ENCODE data around the gene TNS1. TPM values are rescaled to one million over a fixed set of nuclear protein-coding genes. Genes with fewer than 3 reads are reported as not detected.

Gene TNS1
- total RNA-seq, 1 experiment from 2014 or later, result 1.5 TPM

- H3K79me2 ChIP-seq (ENCODE audit: low read length), result no peaks in the 10 kb centered on the region
- no peak for ATAC-seq
- BruUV-seq (replicated peaks), result no TSS peak
Measured at GRCh38 chr2:217969588-217969987, 33.2 kb downstream of the TNS1 start.

GRCh38 chr2:217968023-217968422, 34.8 kb downstream of the TNS1 start:
- Histone ChIP-seq H3K4me3 (ENCODE audit: low read length) (no peak overlapping the region), H4K20me1 (ENCODE audit: low read length) (no peaks in the 10 kb centered on the region), H3K4me2 (ENCODE audit: low read length) (no peak overlapping the region), H3K27ac (ENCODE audit: low read length) (no peak overlapping the region), H2AFZ (ENCODE audit: low read length) (no peak overlapping the region), H3K27me3 (ENCODE audit: low read length) (peaks cover 65% of the 10 kb centered on the region), H3K9me3 (ENCODE audit: low read length) (no peaks in the 10 kb centered on the region), H3K9me2 (replicated peaks; ENCODE audit: low read length) (no peaks in the 10 kb centered on the region), H3F3A (ENCODE audit: low read length, unreplicated experiment) (no peaks in the 10 kb centered on the region), H3K9ac (ENCODE audit: low read length) (no peak overlapping the region), H3K79me2 (ENCODE audit: low read length) (no peaks in the 10 kb centered on the region), H3K4me1 (ENCODE audit: insufficient read depth, low read length) (no peaks in the 10 kb centered on the region), H3K36me3 (ENCODE audit: low read depth, low read length) (no peaks in the 10 kb centered on the region)
- ChIA-PET CTCF (no interaction called here), POLR2A (ENCODE audit: unreplicated experiment) (no interaction called here)
- DNase-seq, result no peak
- BruUV-seq (replicated peaks), result no TSS peak
- intact Hi-C loops (cut with micrococcal nuclease), result no loop called here
- no peak for TF ChIP-seq EZH2phosphoT487 (IDR thresholded peaks at IDR 0.05; ENCODE audit: borderline replicate concordance, low read length)
- no peak for TF ChIP-seq EZH2 (IDR thresholded peaks at IDR 0.05; ENCODE audit: low read length, unreplicated experiment)
- no peak for TF ChIP-seq CTCF (conservative IDR thresholded peaks at IDR 0.05; ENCODE audit: low read depth, low read length)
- ATAC-seq, result no peak

More at GRCh38 chr2:217969588-217969987, 33.2 kb downstream of the TNS1 start:
- POLR2A ChIA-PET (ENCODE audit: unreplicated experiment), result no interaction called here
- Histone ChIP-seq H3K4me2 (ENCODE audit: low read length) (no peak overlapping the region), H3K9me3 (ENCODE audit: low read length) (no peaks in the 10 kb centered on the region), H3K27me3 (ENCODE audit: low read length) (peaks cover 78% of the 10 kb centered on the region), H3K27ac (ENCODE audit: low read length) (no peak overlapping the region), H3K9ac (ENCODE audit: low read length) (no peak overlapping the region), H3K36me3 (ENCODE audit: low read depth, low read length) (no peaks in the 10 kb centered on the region), H2AFZ (ENCODE audit: low read length) (no peak overlapping the region), H3K9me2 (replicated peaks; ENCODE audit: low read length) (no peaks in the 10 kb centered on the region), H4K20me1 (ENCODE audit: low read length) (no peaks in the 10 kb centered on the region), H3F3A (ENCODE audit: low read length, unreplicated experiment) (no peaks in the 10 kb centered on the region), H3K4me1 (ENCODE audit: insufficient read depth, low read length) (no peaks in the 10 kb centered on the region), H3K4me3 (ENCODE audit: low read length) (no peak overlapping the region)
- no peak for DNase-seq
- no peak for TF ChIP-seq CTCF (conservative IDR thresholded peaks at IDR 0.05; ENCODE audit: low read depth, low read length)
- no peak for TF ChIP-seq EZH2 (IDR thresholded peaks at IDR 0.05; ENCODE audit: low read length, unreplicated experiment)
- TF ChIP-seq EZH2phosphoT487 (IDR thresholded peaks at IDR 0.05; ENCODE audit: borderline replicate concordance, low read length), result no peak
- CTCF ChIA-PET, result no interaction called here
- intact Hi-C loops (cut with micrococcal nuclease), result no loop called here

- no peaks in the 10 kb centered on the region for H3K9me2 ChIP-seq (replicated peaks; ENCODE audit: low read length)
- no peak overlapping the region for H3K4me2 ChIP-seq (ENCODE audit: low read length)
- intact Hi-C loops (cut with micrococcal nuclease), result no loop called here
- no peaks in the 10 kb centered on the region for H3K4me1 ChIP-seq (ENCODE audit: insufficient read depth, low read length)
- no peaks in the 10 kb centered on the region for H3K36me3 ChIP-seq (ENCODE audit: low read depth, low read length)
- H3K9me3 ChIP-seq (ENCODE audit: low read length), result no peaks in the 10 kb centered on the region
- H2AFZ ChIP-seq (ENCODE audit: low read length), result no peak overlapping the region
- no peaks in the 10 kb centered on the region for H3F3A ChIP-seq (ENCODE audit: low read length, unreplicated experiment)
- BruUV-seq (replicated peaks), result no TSS peak
- POLR2A ChIA-PET (ENCODE audit: unreplicated experiment), result no interaction called here
- no peak for TF ChIP-seq CTCF (conservative IDR thresholded peaks at IDR 0.05; ENCODE audit: low read depth, low read length)
- no peak for TF ChIP-seq EZH2phosphoT487 (IDR thresholded peaks at IDR 0.05; ENCODE audit: borderline replicate concordance, low read length)
- TF ChIP-seq EZH2 (IDR thresholded peaks at IDR 0.05; ENCODE audit: low read length, unreplicated experiment), result no peak
- no peak overlapping the region for H3K27ac ChIP-seq (ENCODE audit: low read length)
- DNase-seq (no peak), ATAC-seq (no peak)
- CTCF ChIA-PET, result no interaction called here
- no peak overlapping the region for H3K4me3 ChIP-seq (ENCODE audit: low read length)
- H4K20me1 ChIP-seq (ENCODE audit: low read length), result no peaks in the 10 kb centered on the region
- H3K9ac ChIP-seq (ENCODE audit: low read length), result no peak overlapping the region
- no peaks in the 10 kb centered on the region for H3K79me2 ChIP-seq (ENCODE audit: low read length)
- peaks cover 65% of the 10 kb centered on the region for H3K27me3 ChIP-seq (ENCODE audit: low read length)
Measured at GRCh38 chr2:217966423-217967070, 36.2 kb downstream of the TNS1 start.
